HepG2 (cell line): Measurements from ENCODE around the gene CAPRIN1. TPM values are rescaled to one million over a fixed set of nuclear protein-coding genes. Genes with fewer than 3 reads are reported as not detected.
A peak's percentile ranks its signal among the peaks of the same experiment; 100 is the strongest.

Experiments
- ATAC-seq: fragments of 200-7000 bp; cut with Tn5 transposase; 3 replicates; pipeline ENCODE4 v1.9.1; 2020; ENCODE audit warnings: mild to moderate bottlenecking, moderate library complexity
- BruUV-seq: library from RNA; stranded (reverse); fragments of 400-500 nt; replicated peaks from 2 replicates; lab custom pipeline; 2021; lab: Mats Ljungman, UMichigan
- CTCF ChIA-PET: fragments of 300-600 bp; formaldehyde crosslinking; extraction: SDS; loops from one replicate; lab custom pipeline; 2021; ENCODE audit warnings: low total read pairs, inconsistent platforms, low intra/inter-chr PET ratio; lab: Yijun Ruan, JAX
- POLR2A ChIA-PET: fragments of 350-600 bp; sonication (Branson Sonifier 250); formaldehyde crosslinking; loops from one replicate; lab custom pipeline; 2020; ENCODE audit warnings: antibody characterized with exemption, inconsistent platforms; lab: Yijun Ruan, JAX
- DNase-seq: peaks from one replicate; pipeline ENCODE4 v3.0.0-alpha.2; 2015; ENCODE audit warnings: low spot score
- FAIRE-seq: peaks from 3 replicates; lab custom pipeline; 2011; peaks lifted over from hg19 to GRCh38; lab: Jason Lieb, UNC
- H2AFZ ChIP-seq: one replicate; pipeline ENCODE4 v1.6.1; 2011; ENCODE audit warnings: low read length, inconsistent platforms
- H3K27ac ChIP-seq: fragments of 300-600 bp; 3 replicates; pipeline ENCODE4 v1.8.0; 2011; ENCODE audit warnings: mixed run types, mild to moderate bottlenecking, mixed read lengths, low read length, inconsistent platforms; ENCODE audit not compliant: insufficient read depth; ENCODE audit errors: extremely low read length
- H3K27me3 ChIP-seq, 2 experiments: fragments of 200-600 bp in 1 of 2; 2 replicates in 1 of 2; 3 replicates in 1 of 2; pipeline versions ENCODE4 v1.6.0 to v1.8.0; 2011; ENCODE audit warnings: low read length in 2 of 2, mild to moderate bottlenecking in 2 of 2, moderate library complexity in 2 of 2, inconsistent platforms in 1 of 2; ENCODE audit not compliant: insufficient read depth in 2 of 2, control insufficient read depth in 1 of 2
- H3K36me3 ChIP-seq, 2 experiments: fragments of 200-600 bp in 1 of 2; replicated peaks in 1 of 2; 2 replicates in 1 of 2; 3 replicates in 1 of 2; pipeline versions ENCODE4 v1.5.1 to v1.8.0; 2011; ENCODE audit warnings: low read length in 2 of 2, inconsistent platforms in 1 of 2; ENCODE audit not compliant: insufficient read depth in 2 of 2, control insufficient read depth in 1 of 2
- H3K4me1 ChIP-seq: 2 replicates; pipeline ENCODE4 v1.5.1; 2012; ENCODE audit warnings: low read length, inconsistent platforms; ENCODE audit not compliant: insufficient read depth
- H3K4me2 ChIP-seq: 2 replicates; pipeline ENCODE4 v1.6.0; 2011; ENCODE audit warnings: low read depth, low read length, inconsistent platforms
- H3K4me3 ChIP-seq, 3 experiments: fragments of 200-600 bp in 1 of 3; sonication (generic), shearing (Covaris generic) in 1 of 3; replicated peaks in 1 of 3; 2 replicates each; pipeline ENCODE4 v1.5.1; 2011 to 2016; ENCODE audit warnings: low read length in 3 of 3, inconsistent platforms in 2 of 3, low read depth in 2 of 3, mild to moderate bottlenecking in 2 of 3, control low read depth in 1 of 3, mixed read lengths in 1 of 3; ENCODE audit not compliant: insufficient read depth in 1 of 3
- H3K79me2 ChIP-seq: one replicate; pipeline ENCODE4 v1.6.1; 2011; ENCODE audit warnings: low read length, inconsistent platforms; ENCODE audit not compliant: insufficient read depth
- H3K9ac ChIP-seq: 2 replicates; pipeline ENCODE4 v1.6.0; 2011; ENCODE audit warnings: mild to moderate bottlenecking, low read depth, low read length, inconsistent platforms; ENCODE audit not compliant: insufficient read depth
- H3K9me3 ChIP-seq: 2 replicates; pipeline ENCODE4 v1.5.1; 2012; ENCODE audit warnings: mild to moderate bottlenecking, low read length
- H4K20me1 ChIP-seq: 2 replicates; pipeline ENCODE4 v1.6.0; 2011; ENCODE audit warnings: inconsistent platforms, mild to moderate bottlenecking, low read length, moderate library complexity; ENCODE audit not compliant: insufficient read depth
- MAF1 ChIP-seq: sonication (generic); formaldehyde crosslinking; IDR thresholded peaks from 2 replicates; pipeline ENCODE4 v1.5.0; 2020; ENCODE audit warnings: missing genetic modification reagents, borderline replicate concordance
- RNF2 ChIP-seq: fragments of 450-650 bp; conservative IDR thresholded peaks from 2 replicates; pipeline ENCODE4 v1.6.1; 2016; ENCODE audit warnings: low read depth
- SIN3A ChIP-seq: IDR thresholded peaks from 2 replicates; pipeline ENCODE4 v1.6.1; 2011; ENCODE audit warnings: low read depth, mild to moderate bottlenecking, control low read depth, low read length, borderline replicate concordance
- THAP9 ChIP-seq: sonication (generic); formaldehyde crosslinking; IDR thresholded peaks from 2 replicates; pipeline ENCODE4; 2020; ENCODE audit warnings: missing genetic modification reagents, mild to moderate bottlenecking, borderline replicate concordance
- TIGD3 ChIP-seq: sonication (generic); formaldehyde crosslinking; IDR thresholded peaks from 2 replicates; pipeline ENCODE4 v1.5.1; 2020; ENCODE audit warnings: mild to moderate bottlenecking, missing genetic modification reagents, borderline replicate concordance
- ZNF30 ChIP-seq: sonication (generic); formaldehyde crosslinking; IDR thresholded peaks from 2 replicates; pipeline ENCODE4 v1.5.0; 2020; ENCODE audit warnings: mild to moderate bottlenecking, missing genetic modification reagents
- ZNF367 ChIP-seq: sonication (generic); formaldehyde crosslinking; IDR thresholded peaks from 2 replicates; pipeline ENCODE4 v1.4.0; 2020; ENCODE audit warnings: missing genetic modification reagents, borderline replicate concordance
- ZNF839 ChIP-seq: sonication (generic); formaldehyde crosslinking; IDR thresholded peaks from 2 replicates; pipeline ENCODE4 v1.4.0; 2020; ENCODE audit warnings: missing genetic modification reagents, mild to moderate bottlenecking, borderline replicate concordance
- WGBS: methylation state at CpG from one replicate; pipeline ENCODE4 v1.1.6; 2017; ENCODE audit warnings: low lambda C conversion rate; 5-methylcytosine and 5-hydroxymethylcytosine counted together
- in situ Hi-C: cut with HindIII; loops from 2 replicates; pipeline ENCODE4 v1.10.0; 2017; ENCODE audit warnings: low pct_unique_long_range_greater_than_20kb; ENCODE audit not compliant: extremely low pct_ligation_motif_present
- intact Hi-C: fragments of 100-400 bp; cut with micrococcal nuclease; formaldehyde crosslinking; loops from one replicate; pipeline ENCODE4 v1.10.0; 2022; ENCODE audit not compliant: unreplicated experiment
- polyA plus RNA-seq, 8 experiments: library from polyadenylated mRNA; depleted of rRNA in 3 of 8; stranded (reverse) in 7 of 8; unstranded in 1 of 8; fragments of >200 nt; fragmentation: Illumina TruSeq in 4 of 8; extraction: Trizol in 4 of 8; gene quantifications; 2 replicates each; pipeline versions ENCODE4 v1.2.1 to v1.2.3, GENCODE V29; 2011 to 2016; ENCODE audit warnings: low read depth in 4 of 8, missing spikeins in 1 of 8, mixed read lengths in 1 of 8; ENCODE audit not compliant: insufficient read depth in 1 of 8
- total RNA-seq, 5 experiments: library from RNA; depleted of rRNA; stranded (reverse); fragments of >200 nt; fragmentation: Illumina TruSeq; extraction: Trizol; gene quantifications; 2 replicates each; pipeline ENCODE4 v1.2.3, GENCODE V29; 2016; ENCODE audit warnings: low read depth in 1 of 5
- TF ChIP-seq, protein P1 (sequence below): sonication (generic); formaldehyde crosslinking; IDR thresholded peaks from 2 replicates; pipeline ENCODE4 v1.4.0; 2020; ENCODE audit warnings: mild to moderate bottlenecking, missing genetic modification reagents

Gene CAPRIN1
- total and polyA plus RNA-seq, 2 of the 13 experiments (the other 11 are each of a cell fraction or from before 2014, with no cell fraction given) = 114 to 162 TPM

GRCh38 chr11:34004236-34004635 lies 47.3 kb upstream of the CAPRIN1 start:
- no TSS peak for BruUV-seq
- ATAC-seq (no peak), DNase-seq (no peak), FAIRE-seq (no peak)
- ChIA-PET POLR2A (no interaction called here), CTCF (no interaction called here)
- no peaks in the 10 kb centered on the region; a peak in 1 of 5 replicates for H3K27me3 ChIP-seq
- H3K4me3 ChIP-seq = no peak overlapping the region
- H3K9me3 ChIP-seq = no peaks in the 10 kb centered on the region
- TF ChIP-seq SIN3A (no peak), THAP9 (CRISPR knock-in tag) (no peak), ZNF30 (CRISPR knock-in tag) (no peak), ZNF367 (CRISPR knock-in tag) (no peak), MAF1 (CRISPR knock-in tag) (no peak), ZNF839 (CRISPR knock-in tag) (no peak), RNF2 (no peak), TIGD3 (CRISPR knock-in tag) (no peak)
- TF ChIP-seq, protein P1, sequence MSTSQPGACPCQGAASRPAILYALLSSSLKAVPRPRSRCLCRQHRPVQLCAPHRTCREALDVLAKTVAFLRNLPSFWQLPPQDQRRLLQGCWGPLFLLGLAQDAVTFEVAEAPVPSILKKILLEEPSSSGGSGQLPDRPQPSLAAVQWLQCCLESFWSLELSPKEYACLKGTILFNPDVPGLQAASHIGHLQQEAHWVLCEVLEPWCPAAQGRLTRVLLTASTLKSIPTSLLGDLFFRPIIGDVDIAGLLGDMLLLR (CRISPR knock-in tag) = no peak
- H3K4me2 ChIP-seq = 0 out of 2 replicates have a peak overlapping the region, but pooled peaks have one; percentile 10
- H3K36me3 ChIP-seq = no peaks in the 10 kb centered on the region
- no peak overlapping the region for H2AFZ ChIP-seq
- H4K20me1 ChIP-seq = no peaks in the 10 kb centered on the region
- H3K79me2 ChIP-seq = no peaks in the 10 kb centered on the region
- 35% methylated on average over 3 of the region's 3 CpGs for WGBS
- intact Hi-C loops = no loop called here
- H3K27ac ChIP-seq = no peak overlapping the region
- no peak overlapping the region for H3K9ac ChIP-seq
- in situ Hi-C loops = no loop called here
- 0 out of 2 replicates have a peak, but pooled peaks cover 6% of the 10 kb centered on the region for H3K4me1 ChIP-seq
